ENCODE results near the gene SPAG5. TPM values are rescaled to one million over a fixed set of nuclear protein-coding genes. Genes with fewer than 3 reads are reported as not detected.

The SPAG5 gene
- total and polyA plus RNA-seq, 2 experiments from 2014 or later, result 20.5 to 27.0 TPM

DNA sequence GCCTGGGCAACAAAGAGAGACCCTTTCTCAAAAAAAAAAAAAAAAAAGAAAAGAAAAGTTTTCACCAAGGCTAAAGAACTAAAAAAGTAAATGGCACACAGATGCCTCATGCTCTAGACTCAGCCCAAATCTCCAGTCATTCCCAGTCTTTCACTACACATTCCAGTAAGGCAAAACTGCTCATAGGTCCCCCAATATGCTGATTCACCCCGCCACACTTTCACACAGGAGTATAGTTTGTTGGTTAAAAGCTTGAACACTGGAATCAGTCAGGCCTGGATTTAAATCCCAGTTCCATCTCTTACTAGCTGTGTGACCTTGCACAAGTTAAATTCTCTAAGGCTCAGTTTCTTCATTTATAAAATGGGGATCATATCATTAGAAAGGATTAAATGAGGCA lies 29.4 kb downstream of the SPAG5 start:
- Histone ChIP-seq H2AFZ (no peak overlapping the region), H3K9ac (no peak overlapping the region), H3K27ac (no peak overlapping the region), H4K20me1 (ENCODE audit: insufficient read depth) (no peaks in the 10 kb centered on the region), H3K4me3 (no peak overlapping the region), H3K36me3 (ENCODE audit: low read depth) (no peaks in the 10 kb centered on the region), H3K9me3 (ENCODE audit: low read depth) (no peaks in the 10 kb centered on the region), H3K79me2 (ENCODE audit: insufficient read depth) (peaks cover 57% of the 10 kb centered on the region), H3K27me3 (replicated peaks; ENCODE audit: insufficient read depth) (no peaks in the 10 kb centered on the region), H3F3A (ENCODE audit: insufficient read depth) (no peaks in the 10 kb centered on the region), H3K4me1 (ENCODE audit: insufficient read depth) (peaks cover 14% of the 10 kb centered on the region; the same call in 1 of the 2 replicates), H3K9me2 (ENCODE audit: insufficient read depth) (no peaks in the 10 kb centered on the region), H3K4me2 (ENCODE audit: unreplicated experiment) (peak overlapping the region; percentile 94)
- WGBS, 2 experiments (ENCODE audit: low coverage in 1 of 2, low lambda C conversion rate in 2 of 2, missing lambda C conversion rate in 2 of 2), result 96 to 100% methylated on average over 1 of the region's 1 CpG
- TF ChIP-seq EZH2 (IDR thresholded peaks at IDR 0.05; ENCODE audit: insufficient read depth, poor library complexity, severe bottlenecking) (no peak), EZH2phosphoT487 (IDR thresholded peaks at IDR 0.05; ENCODE audit: insufficient read depth, low read depth) (no peak)
- DNase-seq, result no peak
- in situ Hi-C loops (cut with MboI), result no loop called here

DNA sequence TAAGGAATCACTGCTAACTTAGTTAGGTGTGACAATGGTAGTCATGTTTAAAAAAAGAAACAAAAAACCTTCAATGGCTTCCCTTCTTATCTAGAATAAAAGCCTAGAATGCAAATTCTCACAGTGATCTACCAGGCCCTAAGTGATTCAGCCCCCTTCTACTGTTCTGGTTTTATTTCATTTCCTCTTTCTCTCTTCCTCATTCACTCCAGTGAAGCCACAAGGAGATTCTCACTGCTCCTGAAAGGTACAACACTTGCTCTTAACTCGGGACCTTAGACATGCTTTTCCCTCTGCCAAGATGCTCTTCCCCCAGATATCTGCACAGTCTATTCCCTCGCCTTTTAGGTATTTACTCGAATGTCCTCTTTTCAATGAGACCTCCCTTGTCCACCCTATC lies 31.2 kb downstream of the SPAG5 start:
- Histone ChIP-seq H3K79me2 (ENCODE audit: insufficient read depth) (peaks cover 57% of the 10 kb centered on the region), H3K4me3 (no peak overlapping the region), H3K9ac (no peak overlapping the region), H3K9me3 (ENCODE audit: low read depth) (no peaks in the 10 kb centered on the region), H3K4me2 (ENCODE audit: unreplicated experiment) (no peak overlapping the region), H3K27ac (no peak overlapping the region), H3K9me2 (ENCODE audit: insufficient read depth) (no peaks in the 10 kb centered on the region), H4K20me1 (ENCODE audit: insufficient read depth) (no peaks in the 10 kb centered on the region; the same call in 1 of the 2 replicates), H3K36me3 (ENCODE audit: low read depth) (0 out of 2 replicates have a peak, but pooled peaks cover 6% of the 10 kb centered on the region), H2AFZ (no peak overlapping the region), H3K27me3 (replicated peaks; ENCODE audit: insufficient read depth) (no peaks in the 10 kb centered on the region), H3K4me1 (ENCODE audit: insufficient read depth) (peaks cover 17% of the 10 kb centered on the region), H3F3A (ENCODE audit: insufficient read depth) (no peaks in the 10 kb centered on the region)
- WGBS, 2 experiments (ENCODE audit: low coverage in 1 of 2, low lambda C conversion rate in 2 of 2, missing lambda C conversion rate in 2 of 2), result 95 to 96% methylated on average over 3 of the region's 3 CpGs
- in situ Hi-C loops (cut with MboI), result no loop called here
- no peak for DNase-seq
- TF ChIP-seq EZH2phosphoT487 (IDR thresholded peaks at IDR 0.05; ENCODE audit: insufficient read depth, low read depth) (no peak), EZH2 (IDR thresholded peaks at IDR 0.05; ENCODE audit: insufficient read depth, poor library complexity, severe bottlenecking) (no peak)

DNA sequence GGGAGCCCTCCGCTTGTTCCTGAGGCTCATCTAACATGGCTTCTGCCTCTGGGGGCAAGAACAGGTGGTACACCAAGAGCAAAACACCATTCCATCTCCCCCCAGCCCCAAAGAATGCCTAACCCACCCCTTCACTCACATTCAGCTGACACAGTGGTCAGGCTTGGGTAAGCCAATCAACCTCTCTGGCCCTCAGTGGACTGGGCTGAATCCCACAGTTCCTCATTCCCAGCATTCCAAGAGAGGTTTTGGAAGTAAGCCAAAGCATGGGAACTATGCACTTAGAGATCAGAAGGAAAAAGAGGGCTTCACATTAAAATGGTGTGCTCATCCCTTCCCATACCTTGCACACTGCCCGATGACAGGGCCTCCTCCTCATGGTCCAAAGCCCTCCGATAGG lies 35.4 kb downstream of the SPAG5 start:
- Histone ChIP-seq H3K4me1 (ENCODE audit: insufficient read depth) (peaks cover 3% of the 10 kb centered on the region; the same call in 1 of the 2 replicates), H3F3A (ENCODE audit: insufficient read depth) (no peaks in the 10 kb centered on the region), H3K4me3 (no peak overlapping the region), H3K9me3 (ENCODE audit: low read depth) (no peaks in the 10 kb centered on the region), H4K20me1 (ENCODE audit: insufficient read depth) (no peaks in the 10 kb centered on the region; the same call in 1 of the 2 replicates), H3K9me2 (ENCODE audit: insufficient read depth) (no peaks in the 10 kb centered on the region), H3K79me2 (ENCODE audit: insufficient read depth) (peaks cover 29% of the 10 kb centered on the region), H2AFZ (no peak overlapping the region), H3K36me3 (ENCODE audit: low read depth) (peaks cover 17% of the 10 kb centered on the region; the same call in 1 of the 2 replicates), H3K9ac (no peak overlapping the region), H3K4me2 (ENCODE audit: unreplicated experiment) (no peak overlapping the region), H3K27me3 (replicated peaks; ENCODE audit: insufficient read depth) (no peaks in the 10 kb centered on the region), H3K27ac (no peak overlapping the region)
- in situ Hi-C loops (cut with MboI), result no loop called here
- TF ChIP-seq EZH2phosphoT487 (IDR thresholded peaks at IDR 0.05; ENCODE audit: insufficient read depth, low read depth) (no peak), EZH2 (IDR thresholded peaks at IDR 0.05; ENCODE audit: insufficient read depth, poor library complexity, severe bottlenecking) (no peak)
- DNase-seq, result peak; percentile 13
- 98 to 100% methylated on average over 3 of the region's 3 CpGs for WGBS, 2 experiments (ENCODE audit: low coverage in 1 of 2, low lambda C conversion rate in 2 of 2, missing lambda C conversion rate in 2 of 2)

DNA sequence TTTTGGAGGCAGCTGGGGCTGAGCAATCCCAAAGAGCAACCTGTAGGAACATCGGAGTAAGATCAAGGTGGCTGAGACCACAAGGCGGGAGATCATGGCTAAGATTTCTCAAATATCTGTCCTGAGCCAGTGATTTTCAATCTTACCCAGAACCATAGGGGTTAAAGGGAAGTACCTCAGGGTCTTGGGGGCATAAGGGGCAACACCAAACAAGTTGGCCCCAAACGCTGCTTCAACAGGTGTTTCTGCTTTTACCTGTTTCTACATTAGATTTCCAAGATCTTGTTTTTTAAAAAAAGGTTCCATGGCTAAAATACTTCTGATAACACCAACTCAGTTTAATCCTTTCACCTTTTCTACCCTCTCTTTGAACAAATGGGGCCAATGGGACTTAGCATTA lies 43.8 kb downstream of the SPAG5 start:
- DNase-seq, result no peak
- Histone ChIP-seq H3K27me3 (replicated peaks; ENCODE audit: insufficient read depth) (no peaks in the 10 kb centered on the region), H3K4me2 (ENCODE audit: unreplicated experiment) (no peak overlapping the region), H3K79me2 (ENCODE audit: insufficient read depth) (peaks cover 14% of the 10 kb centered on the region; the same call in 1 of the 2 replicates), H3K36me3 (ENCODE audit: low read depth) (0 out of 2 replicates have a peak, but pooled peaks cover 6% of the 10 kb centered on the region), H3K4me3 (no peak overlapping the region), H3K27ac (no peak overlapping the region), H3K9ac (no peak overlapping the region), H3K4me1 (ENCODE audit: insufficient read depth) (no peaks in the 10 kb centered on the region), H4K20me1 (ENCODE audit: insufficient read depth) (no peaks in the 10 kb centered on the region), H3F3A (ENCODE audit: insufficient read depth) (no peaks in the 10 kb centered on the region), H3K9me2 (ENCODE audit: insufficient read depth) (no peaks in the 10 kb centered on the region), H2AFZ (no peak overlapping the region), H3K9me3 (ENCODE audit: low read depth) (no peaks in the 10 kb centered on the region)
- 87 to 90% methylated on average over 3 of the region's 3 CpGs for WGBS, 2 experiments (ENCODE audit: low coverage in 1 of 2, low lambda C conversion rate in 2 of 2, missing lambda C conversion rate in 2 of 2)
- in situ Hi-C loops (cut with MboI), result no loop called here
- TF ChIP-seq EZH2 (IDR thresholded peaks at IDR 0.05; ENCODE audit: insufficient read depth, poor library complexity, severe bottlenecking) (no peak), EZH2phosphoT487 (IDR thresholded peaks at IDR 0.05; ENCODE audit: insufficient read depth, low read depth) (no peak)
